Common myeloid progenitor, CD34-positive (primary cell): Measurements from ENCODE around the gene LRRN2.

ENCODE experiments used
- CTCF ChIA-PET: fragments of 350-600 bp; sonication (Branson Sonifier 250); formaldehyde crosslinking; loops from one replicate; lab custom pipeline; 2021; ENCODE audit warnings: antibody characterized with exemption; lab: Charles Lee
- POLR2A ChIA-PET: fragments of 350-600 bp; sonication (Branson Sonifier 250); formaldehyde crosslinking; loops from one replicate; lab custom pipeline; 2021; ENCODE audit warnings: antibody characterized with exemption; lab: Charles Lee
- DNase-seq, 3 donors: peaks; one replicate each; pipeline versions ENCODE4 v3.0.0 to v3.0.0-alpha.2; 2013
- H3K27ac ChIP-seq, 2 experiments: 1 replicate in 1 of 2; 2 replicates in 1 of 2; pipeline ENCODE4 v1.7.0; 2013; ENCODE audit warnings: inconsistent platforms in 2 of 2, low read length in 2 of 2, mild to moderate bottlenecking in 2 of 2, low read depth in 1 of 2, moderate library complexity in 1 of 2; ENCODE audit not compliant: severe bottlenecking in 2 of 2, insufficient read depth in 1 of 2, poor library complexity in 1 of 2
- H3K27me3 ChIP-seq, 5 experiments: replicated peaks in 2 of 5; 1 replicate in 3 of 5; 2 replicates in 2 of 5; pipeline versions ENCODE4 v1.6.1 to v1.7.0; 2013; ENCODE audit warnings: low read length in 4 of 5, mild to moderate bottlenecking in 2 of 5, moderate library complexity in 2 of 5, inconsistent platforms in 1 of 5; ENCODE audit not compliant: insufficient read depth in 5 of 5, control insufficient read depth in 4 of 5
- H3K36me3 ChIP-seq, 4 experiments: 1 replicate in 2 of 4; 2 replicates in 2 of 4; pipeline versions ENCODE4 v1.6.1 to v1.7.0; 2013; ENCODE audit warnings: low read length in 3 of 4, control low read depth in 1 of 4, mild to moderate bottlenecking in 1 of 4; ENCODE audit not compliant: control insufficient read depth in 4 of 4, insufficient read depth in 4 of 4
- H3K4me1 ChIP-seq, 4 experiments: 1 replicate in 3 of 4; 2 replicates in 1 of 4; pipeline versions ENCODE4 v1.6.1 to v1.7.1; 2013; ENCODE audit warnings: low read length in 3 of 4, mild to moderate bottlenecking in 3 of 4, control low read depth in 1 of 4, inconsistent platforms in 1 of 4, moderate library complexity in 1 of 4; ENCODE audit not compliant: control insufficient read depth in 4 of 4, insufficient read depth in 4 of 4; ENCODE audit errors: control extremely low read depth in 1 of 4
- H3K4me3 ChIP-seq, 7 experiments: 1 replicate in 4 of 7; 2 replicates in 3 of 7; pipeline versions ENCODE4 v1.5.1 to v1.7.0; 2013; ENCODE audit warnings: mild to moderate bottlenecking in 7 of 7, low read length in 6 of 7, moderate library complexity in 6 of 7, inconsistent platforms in 2 of 7, low read depth in 2 of 7, control low read depth in 1 of 7; ENCODE audit not compliant: insufficient read depth in 4 of 7, control insufficient read depth in 1 of 7; ENCODE audit errors: extremely low read depth in 1 of 7
- H3K9me3 ChIP-seq, 5 experiments: 1 replicate in 4 of 5; 2 replicates in 1 of 5; pipeline versions ENCODE4 v1.6.1 to v1.7.1; 2013; ENCODE audit warnings: low read length in 4 of 5, mild to moderate bottlenecking in 2 of 5, inconsistent platforms in 1 of 5, low read depth in 1 of 5, moderate library complexity in 1 of 5; ENCODE audit not compliant: control insufficient read depth in 4 of 5, insufficient read depth in 2 of 5; ENCODE audit errors: control extremely low read depth in 1 of 5
- WGBS: methylation state at CpG from one replicate; pipeline ENCODE4 v1.1.5; 2013; ENCODE audit not compliant: insufficient coverage; 5-methylcytosine and 5-hydroxymethylcytosine counted together

LRRN2 gene

GRCh38 chr1:204584699-204585372 is 100.7 kb downstream of the LRRN2 start:
- DNase-seq: no peak
- Histone ChIP-seq H3K4me3 (no peak overlapping the region), H3K27me3 (no peaks in the 10 kb centered on the region), H3K4me1 (no peaks in the 10 kb centered on the region), H3K9me3 (no peaks in the 10 kb centered on the region), H3K36me3 (peaks cover 0 to 3% (median 0%) of the 10 kb centered on the region in 4 experiments), H3K27ac (no peak overlapping the region)
- 96% methylated on average over 8 of the region's 11 CpGs for WGBS
- CTCF ChIA-PET: no interaction called here
- POLR2A ChIA-PET: no interaction called here

DNA sequence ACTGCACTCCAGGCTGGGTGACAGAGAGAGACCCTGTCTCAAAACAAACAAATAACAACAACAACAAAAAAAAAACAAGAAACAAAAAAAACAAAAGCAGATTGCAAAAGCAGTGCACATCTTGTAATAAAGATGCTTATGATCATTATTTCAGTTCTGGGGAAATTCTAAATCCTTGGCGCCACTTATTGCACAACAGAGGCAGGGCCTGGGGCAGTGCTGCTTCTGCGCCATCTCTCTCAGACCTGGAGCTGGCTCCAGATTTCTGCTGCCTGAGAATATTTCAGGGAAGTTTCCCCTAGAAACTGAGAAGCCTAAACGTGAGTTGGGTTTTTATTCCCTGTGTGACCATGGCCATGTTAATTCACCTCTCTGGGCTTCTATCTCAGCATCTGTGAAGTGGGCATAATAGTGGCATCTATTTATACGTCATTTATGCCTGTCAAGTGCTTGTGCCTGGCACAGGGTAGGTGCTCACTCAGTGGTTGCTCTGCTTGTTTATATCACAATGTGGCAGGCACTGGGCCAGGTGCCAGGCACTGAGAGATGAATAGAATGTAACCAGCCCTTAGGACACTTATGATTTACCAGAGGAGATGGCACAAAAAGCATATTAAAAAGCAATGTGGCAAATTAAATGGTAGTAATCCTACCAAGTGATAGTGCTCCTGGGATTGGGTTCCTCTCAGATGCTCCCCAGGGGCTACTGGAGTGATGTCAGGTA is 101.5 kb downstream of the LRRN2 start:
- H3K36me3 ChIP-seq: peaks cover 0 to 3% (median 0%) of the 10 kb centered on the region in 4 experiments
- H3K4me3 ChIP-seq: no peak overlapping the region
- no peak overlapping the region for H3K27ac ChIP-seq
- no peaks in the 10 kb centered on the region for H3K9me3 ChIP-seq
- WGBS: 95% methylated on average over 4 of the region's 4 CpGs
- DNase-seq: no peak
- POLR2A ChIA-PET: no interaction called here
- CTCF ChIA-PET: no interaction called here
- H3K4me1 ChIP-seq: peaks cover 0 to 2% (median under 1%) of the 10 kb centered on the region in 4 experiments
- no peaks in the 10 kb centered on the region for H3K27me3 ChIP-seq

DNA sequence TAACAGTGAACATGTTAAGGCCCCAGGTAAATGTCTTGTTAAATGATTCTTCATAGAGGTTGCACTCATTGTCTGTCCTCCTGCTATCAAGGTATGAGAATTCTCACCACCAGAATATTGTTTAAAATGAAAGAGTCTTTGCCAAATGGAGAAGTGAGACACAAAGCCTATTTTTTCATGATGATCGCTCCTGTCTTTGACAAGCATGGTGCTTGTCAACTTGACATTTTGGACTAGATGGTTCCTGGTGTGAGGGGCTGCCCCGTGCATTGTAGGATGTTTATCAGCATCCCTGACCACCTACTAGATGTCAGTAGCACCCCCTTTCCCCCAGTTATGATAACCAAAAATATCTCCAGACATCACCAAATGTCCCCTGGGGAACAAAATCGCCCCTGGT is 103.8 kb downstream of the LRRN2 start:
- no peak overlapping the region for H3K27ac ChIP-seq
- H3K9me3 ChIP-seq: no peaks in the 10 kb centered on the region
- no peak overlapping the region for H3K4me3 ChIP-seq
- POLR2A ChIA-PET: interaction anchor here (0.6 kb wide), 1 partner anchor 26 kb away, joined by 4 read pairs; no protein-coding TSS in a partner anchor
- H3K4me1 ChIP-seq: peaks cover 0 to 4% (median 1%) of the 10 kb centered on the region in 4 experiments
- 89% methylated on average over 1 of the region's 3 CpGs for WGBS
- no peak for DNase-seq
- no peaks in the 10 kb centered on the region for H3K27me3 ChIP-seq
- CTCF ChIA-PET: no interaction called here
- peaks cover 0 to 3% (median 0%) of the 10 kb centered on the region in 4 experiments for H3K36me3 ChIP-seq

DNA sequence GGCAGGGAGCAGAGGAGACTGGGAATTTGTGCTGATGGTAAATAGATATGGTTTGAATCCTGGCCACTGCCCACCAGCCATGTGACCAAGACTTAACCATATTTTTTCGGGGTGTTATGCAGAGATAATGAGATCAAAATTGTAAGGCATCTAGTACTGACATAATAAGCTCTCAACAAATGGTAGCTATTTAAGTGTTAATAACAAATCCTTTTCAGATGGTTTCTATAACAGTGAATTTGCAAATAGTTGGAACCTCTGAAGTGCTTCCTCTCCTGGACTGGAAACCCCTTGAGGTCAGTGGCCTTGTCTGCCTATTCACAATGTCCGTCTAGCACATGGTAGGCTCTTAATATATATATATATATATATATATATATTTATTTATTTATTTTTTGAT is 104.7 kb downstream of the LRRN2 start:
- no peak for DNase-seq
- CTCF ChIA-PET: interaction anchor here (1.4 to 1.8 kb wide), 2 partner anchors 10 to 226 kb away, joined by 3 to 6 read pairs; no protein-coding TSS in a partner anchor
- peaks cover 0 to 4% (median 1%) of the 10 kb centered on the region in 4 experiments for H3K4me1 ChIP-seq

DNA sequence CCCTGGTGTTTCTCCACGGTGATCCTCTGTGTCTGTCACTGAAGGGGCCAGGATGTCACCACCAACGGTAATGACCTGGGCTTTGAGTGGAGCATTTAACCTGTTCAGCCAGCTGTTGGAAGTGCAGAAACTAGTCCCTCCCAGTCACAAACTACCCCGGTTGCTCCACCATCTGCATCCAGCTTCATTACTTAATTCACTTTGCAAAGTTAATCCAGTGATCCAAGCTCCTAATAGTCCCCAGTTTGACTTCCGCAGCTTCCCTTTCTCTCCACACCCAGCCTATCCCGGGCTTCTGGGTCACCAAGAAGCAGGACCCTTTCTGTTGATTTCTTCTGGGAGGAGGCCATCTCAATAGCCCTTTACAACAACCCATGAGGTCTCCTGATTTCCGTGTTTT is 105.9 kb downstream of the LRRN2 start:
- Histone ChIP-seq H3K36me3 (peaks cover 0 to 3% (median 0%) of the 10 kb centered on the region in 4 experiments), H3K27me3 (no peaks in the 10 kb centered on the region), H3K9me3 (no peaks in the 10 kb centered on the region), H3K4me1 (peaks cover 0 to 4% (median 1%) of the 10 kb centered on the region in 4 experiments), H3K27ac (no peak overlapping the region), H3K4me3 (no peak overlapping the region)
- CTCF ChIA-PET: interaction anchor here (1.8 kb wide), 1 partner anchor 227 kb away, joined by 6 read pairs; no protein-coding TSS in a partner anchor
- 100% methylated on average over 6 of the region's 6 CpGs for WGBS
- DNase-seq: no peak
- POLR2A ChIA-PET: no interaction called here

More for the DNA sequence above, 104.7 kb downstream of the LRRN2 start:
- no peak overlapping the region for H3K27ac ChIP-seq
- H3K36me3 ChIP-seq: peaks cover 0 to 3% (median 0%) of the 10 kb centered on the region in 4 experiments
- no peaks in the 10 kb centered on the region for H3K9me3 ChIP-seq
- no CpG with 5 or more reads among the region's 2 CpGs for WGBS
- POLR2A ChIA-PET: no interaction called here
- H3K27me3 ChIP-seq: no peaks in the 10 kb centered on the region
- no peak overlapping the region for H3K4me3 ChIP-seq

DNA sequence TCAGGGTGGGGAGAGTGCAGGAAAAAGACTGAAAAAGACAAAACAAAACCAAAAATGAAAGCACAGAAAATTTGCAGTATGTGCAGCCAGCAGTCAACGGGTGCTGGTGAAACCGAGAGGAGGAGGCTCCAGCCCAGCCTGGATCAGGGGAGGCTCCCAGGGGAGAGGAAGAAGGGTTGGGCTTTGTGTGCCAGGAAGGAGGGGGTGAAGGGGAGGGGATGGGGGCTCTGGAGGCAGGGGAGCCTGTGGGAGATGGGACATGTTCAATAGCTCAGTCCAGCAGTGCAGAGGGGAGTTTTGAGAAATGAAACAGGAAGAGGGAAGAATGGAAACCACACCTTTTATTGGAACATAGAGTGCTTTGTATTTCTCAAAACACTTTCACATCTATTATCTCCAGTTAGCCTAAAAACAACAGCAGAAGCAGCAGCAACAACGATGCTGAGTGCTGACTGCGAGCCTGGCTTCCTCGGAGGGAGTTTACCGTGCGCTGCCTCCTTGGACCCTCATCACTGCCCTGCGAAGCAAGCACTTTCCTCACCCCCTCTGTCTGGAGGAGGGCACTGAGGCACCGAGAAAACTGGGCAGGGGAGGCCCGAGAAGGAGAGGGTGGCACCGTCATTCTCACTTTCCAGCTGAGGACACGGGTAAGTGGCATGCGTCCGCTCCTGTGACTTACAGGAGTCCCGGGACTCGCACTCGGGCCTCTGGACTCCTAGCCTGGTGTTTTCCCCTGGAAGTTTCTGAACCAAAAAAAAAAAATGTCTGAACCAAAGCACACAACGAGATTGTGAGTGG is 106.5 kb downstream of the LRRN2 start:
- Histone ChIP-seq H3K9me3 (no peaks in the 10 kb centered on the region), H3K4me1 (peaks cover 0 to 4% (median 1%) of the 10 kb centered on the region in 4 experiments), H3K4me3 (peak overlapping the region in 1 of 7 experiments; percentile 4), H3K27me3 (no peaks in the 10 kb centered on the region), H3K27ac (peak overlapping the region in 1 of 2 experiments; percentile 20), H3K36me3 (peaks cover 0 to 3% (median 0%) of the 10 kb centered on the region in 4 experiments)
- CTCF ChIA-PET: interaction anchor here (1.8 to 1.9 kb wide), 2 partner anchors 13 to 228 kb away, joined by 5 to 6 read pairs; no protein-coding TSS in a partner anchor
- POLR2A ChIA-PET: interaction anchor here (0.9 kb wide), 1 partner anchor 23 kb away, joined by 3 read pairs; no protein-coding TSS in a partner anchor
- DNase-seq: peak in 2 of 3 donors; percentile 3 to 4
- WGBS: 87% methylated on average over 12 of the region's 18 CpGs
